Stimulated activated CD4-positive, alpha-beta T cell treated with anti-CD3 and anti-CD28 coated beads, Interleukin-4, amount 100 ng/mL, for 4 hours (primary cell): Measurements from ENCODE around the gene GNG12.

Source experiments
- DNase-seq, 2 experiments: peaks; one replicate each; pipeline ENCODE4 v3.0.0-alpha.2; 2020

Gene GNG12

DNA sequence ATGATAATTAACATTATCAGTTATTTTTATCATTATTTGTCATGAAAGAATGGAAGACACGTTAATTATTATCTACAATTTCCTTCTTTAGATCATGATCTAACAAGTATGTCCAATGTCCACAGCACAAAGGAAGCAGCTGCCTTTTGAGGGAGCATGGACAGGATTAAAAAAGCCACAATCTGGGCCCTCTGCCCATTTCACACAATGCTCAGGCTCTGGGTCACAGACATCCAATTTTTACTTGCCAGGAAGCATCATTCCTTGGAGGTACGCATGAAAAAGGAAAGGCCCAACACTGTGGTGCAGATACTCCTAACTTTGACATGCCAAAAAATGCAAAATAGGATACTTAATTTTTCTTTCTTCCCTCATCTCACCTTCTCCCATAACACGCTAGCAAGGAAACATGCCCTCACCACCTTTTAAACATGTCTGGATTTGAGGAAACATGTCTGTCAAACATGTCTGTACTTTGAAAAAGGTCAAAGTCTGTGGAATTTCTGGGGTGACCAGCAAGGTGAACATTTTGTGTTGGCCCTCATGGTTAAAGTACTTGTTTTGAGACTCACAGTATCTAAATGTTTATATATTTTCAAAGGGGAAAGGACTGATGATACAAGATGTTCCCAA is 108.2 kb downstream of the GNG12 start:
- no peak for DNase-seq

DNA sequence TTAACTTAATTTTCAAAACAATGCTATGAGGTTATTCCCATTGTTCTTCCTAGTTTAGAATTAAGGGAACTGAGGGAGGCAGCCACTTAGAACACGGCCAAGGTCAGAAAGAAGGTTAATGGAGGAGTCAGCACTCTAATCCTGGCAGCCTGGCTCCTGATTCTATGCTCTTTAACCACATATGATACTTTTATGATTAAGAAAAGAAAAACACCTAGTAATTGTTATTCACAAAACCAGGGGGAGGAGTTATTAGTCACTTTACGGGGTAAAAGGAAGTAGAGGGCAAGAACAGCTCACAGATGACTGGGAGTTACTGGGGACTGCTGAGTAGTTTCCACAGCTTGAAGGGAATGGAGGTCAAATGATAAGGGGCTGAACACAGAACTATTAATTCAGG is 109.6 kb downstream of the GNG12 start:
- peak in 1 of 2 experiments; percentile 10 for DNase-seq

DNA sequence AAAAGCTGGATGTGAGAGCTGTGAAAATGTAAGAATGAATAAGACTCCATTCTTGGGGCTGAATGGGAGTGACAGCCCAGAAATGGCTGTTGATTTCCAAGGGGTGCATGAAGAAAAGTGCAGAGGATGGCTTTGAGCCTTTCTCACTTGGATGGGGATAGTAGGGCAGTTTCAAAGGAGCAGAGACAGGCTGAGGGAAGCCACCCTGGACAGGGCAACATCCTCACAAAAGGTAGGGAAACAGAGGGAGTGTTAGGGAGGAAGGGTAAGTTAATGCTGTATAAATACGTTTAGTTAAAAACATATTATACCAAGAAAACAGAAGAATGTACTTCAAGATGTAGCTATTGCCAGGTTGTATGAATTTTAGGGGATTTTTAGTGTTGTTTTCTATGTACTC is 110.1 kb downstream of the GNG12 start:
- no peak for DNase-seq

DNA sequence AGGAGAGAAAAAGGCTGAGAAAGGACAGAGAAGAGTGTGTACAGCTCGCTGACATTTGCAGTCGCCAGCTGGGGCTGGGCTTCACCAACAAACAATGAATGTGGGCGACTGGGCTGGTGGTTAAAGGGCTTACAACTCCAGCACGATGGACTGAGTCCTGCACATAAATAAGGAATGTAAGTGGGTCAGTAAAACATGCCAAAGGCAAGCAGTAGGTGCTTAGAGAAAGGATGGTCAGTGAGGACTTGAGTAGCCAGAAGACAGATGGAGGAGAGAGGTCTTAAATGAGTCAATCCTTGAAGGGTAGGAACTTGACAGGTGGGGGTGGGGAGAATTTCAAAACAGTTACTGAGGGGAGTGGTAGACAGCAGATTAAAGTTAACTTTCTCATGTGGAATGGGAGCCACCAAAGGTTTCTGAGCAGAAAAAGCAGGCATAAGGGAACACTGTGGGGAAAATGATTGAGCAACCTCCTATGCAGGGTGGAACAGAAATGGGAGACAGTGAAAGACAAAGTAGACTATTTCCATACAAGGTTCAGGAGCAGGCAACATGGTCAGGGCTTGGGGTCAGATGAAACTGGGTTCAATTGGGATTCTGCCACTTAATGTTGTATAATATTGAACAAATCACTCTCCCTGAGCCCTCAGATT is 110.8 kb downstream of the GNG12 start:
- no peak for DNase-seq

DNA sequence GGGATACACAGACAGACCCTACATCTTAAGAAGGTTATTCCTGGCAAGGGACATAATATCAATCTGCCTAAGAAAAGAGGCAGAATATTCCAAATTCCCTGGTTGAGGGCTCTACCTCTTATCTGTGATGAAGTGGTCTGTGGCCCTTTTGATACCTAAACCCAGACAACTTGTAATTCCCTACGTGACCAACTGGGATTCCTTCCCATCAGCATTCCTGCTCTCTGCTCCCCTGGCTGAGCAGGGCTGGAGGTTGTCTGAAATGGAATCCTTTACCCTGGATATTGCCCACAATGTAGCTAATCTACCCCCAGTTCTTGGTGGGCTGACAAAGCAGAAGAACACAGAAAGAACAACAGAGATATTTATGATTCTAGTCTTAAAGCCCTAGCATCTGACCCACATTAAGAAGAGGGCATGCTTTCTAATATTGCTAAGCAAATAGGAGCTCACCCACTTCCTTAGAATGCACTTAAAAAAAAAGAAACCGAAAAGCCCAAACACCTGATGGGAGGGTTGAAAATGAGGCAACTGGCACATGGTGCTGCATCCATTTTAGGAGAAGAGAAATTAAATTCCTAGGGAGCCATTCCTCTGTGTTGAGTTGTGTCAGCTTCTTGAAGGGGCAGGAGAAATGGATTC is 111.5 kb downstream of the GNG12 start:
- DNase-seq: no peak

DNA sequence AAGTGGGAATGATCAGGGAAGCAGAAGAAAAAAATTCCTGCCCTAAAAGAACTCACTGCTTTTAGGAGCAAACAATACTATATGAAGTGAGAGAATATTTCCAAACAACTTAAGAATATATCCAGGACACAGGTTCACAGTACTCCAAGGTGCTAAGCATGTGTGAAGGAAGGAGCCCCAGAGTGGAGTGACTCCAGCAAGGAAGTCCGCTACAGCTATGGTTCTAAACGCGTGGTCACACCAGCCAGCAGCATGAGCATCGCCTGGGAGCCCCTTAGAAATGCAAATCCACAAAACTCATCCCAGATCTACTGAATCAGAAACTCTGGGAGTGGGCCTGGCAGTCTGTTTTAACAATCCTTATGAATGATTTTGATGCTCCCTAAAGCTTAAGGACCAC is 112.2 kb downstream of the GNG12 start:
- no peak for DNase-seq

DNA sequence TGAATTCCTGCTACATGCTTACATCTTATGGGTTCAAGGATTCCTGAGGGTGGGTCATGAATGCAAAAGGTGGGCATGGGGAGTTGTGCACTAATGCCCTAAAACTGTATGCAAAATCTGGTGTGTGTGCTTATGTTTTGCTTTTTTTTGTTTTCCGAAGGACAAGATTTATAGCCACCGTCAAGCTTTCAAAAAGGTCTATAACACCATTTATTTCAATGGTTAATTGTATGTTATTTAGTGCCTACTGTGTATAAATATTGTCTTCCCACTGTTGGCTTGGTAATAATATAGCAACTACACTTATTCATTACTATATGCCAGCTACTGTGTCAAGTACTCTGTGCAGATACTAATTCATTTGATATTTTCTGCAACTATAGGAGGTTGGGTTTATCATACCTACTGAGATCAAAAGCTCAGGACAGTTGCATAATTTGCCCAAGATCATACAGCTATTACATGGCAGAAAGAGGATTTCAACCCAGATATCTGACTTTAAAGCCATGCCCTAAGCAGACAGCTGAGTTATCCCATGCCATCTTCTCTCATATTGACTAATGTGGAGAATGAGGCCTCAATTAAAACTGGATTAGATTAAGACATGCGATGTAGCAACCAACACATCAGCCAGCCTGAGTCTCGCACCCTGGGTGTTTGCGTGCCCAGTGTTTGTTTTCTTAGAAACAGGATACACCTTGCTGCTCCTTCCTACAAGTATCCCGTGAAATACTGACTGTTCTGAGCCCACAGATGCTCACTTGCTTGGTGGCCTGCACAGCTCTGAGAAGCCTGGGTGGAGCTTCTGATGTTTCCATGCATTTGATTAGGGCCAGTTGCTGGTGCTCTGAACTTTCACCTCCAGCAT is 113.7 kb downstream of the GNG12 start:
- no peak for DNase-seq

DNA sequence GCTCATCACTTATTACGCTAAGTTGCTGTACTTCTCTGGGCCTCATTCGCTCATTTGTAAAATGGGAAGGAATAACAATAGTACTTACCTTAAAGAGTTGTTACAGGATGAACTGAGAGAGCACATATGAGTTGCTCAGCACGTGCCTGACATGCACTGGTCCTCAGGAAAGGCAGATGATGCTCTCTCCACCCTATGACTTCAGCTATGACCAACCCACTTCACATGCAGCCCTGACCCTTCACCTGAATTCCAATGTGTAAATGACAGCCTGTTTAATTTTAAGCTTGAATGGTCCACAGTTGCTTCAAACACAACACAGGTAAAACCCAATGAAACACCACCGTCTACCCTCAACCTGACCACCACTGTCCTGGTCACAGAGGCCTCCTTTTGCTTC is 115.4 kb downstream of the GNG12 start:
- DNase-seq: no peak

DNA sequence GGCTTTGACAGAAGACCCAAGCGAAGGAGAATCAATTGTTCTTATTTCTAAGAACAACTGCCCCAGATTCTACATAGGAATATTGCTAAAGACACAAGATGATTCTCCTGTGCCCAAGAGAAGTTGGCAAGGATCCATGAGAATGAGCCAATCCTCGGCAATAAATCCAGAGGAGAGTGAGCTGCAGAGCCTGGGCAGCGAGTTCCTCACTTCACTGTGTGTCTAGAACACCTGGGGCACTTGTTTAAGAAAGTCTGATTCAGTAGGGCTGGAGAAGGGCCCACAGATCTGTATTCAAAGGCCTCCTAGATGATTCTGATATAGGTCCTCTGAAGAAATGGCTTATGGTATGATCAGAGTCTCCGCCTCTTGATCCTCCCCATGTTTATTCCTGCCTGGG is 116.5 kb downstream of the GNG12 start:
- DNase-seq: no peak

DNA sequence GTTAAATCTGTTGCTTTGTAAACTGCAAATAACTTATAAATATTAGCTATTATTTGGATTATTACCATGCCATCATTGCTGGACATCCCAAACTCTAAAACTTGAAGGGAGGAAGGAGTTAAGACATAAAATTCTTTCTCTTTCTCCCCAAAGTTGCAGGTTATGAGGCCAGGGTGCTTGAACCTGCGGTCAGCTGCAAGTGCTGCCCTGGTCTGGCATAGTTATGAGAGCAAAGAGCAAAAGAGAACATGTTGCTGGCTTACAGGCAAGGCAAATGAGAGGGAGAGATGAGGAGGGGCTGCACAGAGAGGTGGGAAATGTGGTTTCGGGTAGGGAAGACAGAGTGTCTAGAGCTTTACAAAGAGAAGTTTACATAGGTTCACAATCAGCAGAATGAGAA is 117.4 kb downstream of the GNG12 start:
- DNase-seq: no peak

DNA sequence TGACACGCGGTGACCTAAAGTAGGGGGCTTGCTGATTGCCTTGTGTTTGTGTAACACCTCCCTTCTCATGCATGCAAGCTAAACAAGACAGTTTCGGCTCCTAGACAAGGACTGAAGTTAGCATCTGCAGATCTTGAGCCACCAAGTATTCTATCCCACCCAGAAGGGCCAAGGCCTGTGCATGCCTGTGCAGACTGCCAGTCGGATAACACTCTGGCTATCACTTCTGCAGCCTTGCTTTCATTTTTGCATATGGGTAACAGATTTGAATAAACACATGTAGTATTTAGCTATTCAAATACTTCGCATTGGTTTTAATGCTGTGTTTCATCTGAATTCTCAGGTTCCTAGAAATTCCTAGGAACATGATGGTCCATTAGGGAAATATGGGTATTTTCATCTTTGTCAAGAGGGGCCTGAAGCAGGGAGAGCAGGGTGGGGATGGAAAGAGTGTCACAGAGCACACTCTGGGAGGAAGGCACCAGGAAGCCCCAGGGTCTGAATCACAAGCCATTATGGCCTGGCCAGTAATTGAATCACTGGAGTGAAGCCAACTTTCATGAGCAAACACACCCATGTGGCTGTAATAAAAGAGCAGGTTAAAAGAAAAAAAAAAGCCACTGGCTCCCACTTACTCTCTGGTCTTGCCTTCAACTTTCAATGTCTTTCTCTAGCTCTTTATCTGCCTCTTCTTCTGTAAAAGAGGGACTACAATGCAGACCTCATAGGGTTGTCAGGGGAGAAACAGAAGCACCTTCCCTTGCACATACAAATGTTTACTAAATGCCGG is 120.0 kb downstream of the GNG12 start:
- no peak for DNase-seq

DNA sequence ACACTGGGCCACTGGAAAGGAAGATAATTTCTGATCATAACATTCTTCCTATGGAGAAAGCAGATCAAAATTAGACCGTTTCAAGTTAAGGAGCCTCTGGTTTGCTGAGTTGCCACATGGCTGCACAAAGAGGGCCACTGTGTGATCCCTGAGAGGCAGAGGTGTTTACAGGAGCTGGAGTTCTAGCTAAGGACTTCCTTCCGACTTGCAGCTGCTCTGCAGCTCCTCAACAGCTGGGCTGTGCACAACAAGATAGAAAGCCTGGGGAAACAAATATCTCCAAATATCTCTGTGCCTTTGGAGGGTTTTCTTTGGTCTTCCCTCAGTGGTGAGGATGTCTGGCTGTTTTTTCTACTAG is 121.4 kb downstream of the GNG12 start:
- DNase-seq: no peak

DNA sequence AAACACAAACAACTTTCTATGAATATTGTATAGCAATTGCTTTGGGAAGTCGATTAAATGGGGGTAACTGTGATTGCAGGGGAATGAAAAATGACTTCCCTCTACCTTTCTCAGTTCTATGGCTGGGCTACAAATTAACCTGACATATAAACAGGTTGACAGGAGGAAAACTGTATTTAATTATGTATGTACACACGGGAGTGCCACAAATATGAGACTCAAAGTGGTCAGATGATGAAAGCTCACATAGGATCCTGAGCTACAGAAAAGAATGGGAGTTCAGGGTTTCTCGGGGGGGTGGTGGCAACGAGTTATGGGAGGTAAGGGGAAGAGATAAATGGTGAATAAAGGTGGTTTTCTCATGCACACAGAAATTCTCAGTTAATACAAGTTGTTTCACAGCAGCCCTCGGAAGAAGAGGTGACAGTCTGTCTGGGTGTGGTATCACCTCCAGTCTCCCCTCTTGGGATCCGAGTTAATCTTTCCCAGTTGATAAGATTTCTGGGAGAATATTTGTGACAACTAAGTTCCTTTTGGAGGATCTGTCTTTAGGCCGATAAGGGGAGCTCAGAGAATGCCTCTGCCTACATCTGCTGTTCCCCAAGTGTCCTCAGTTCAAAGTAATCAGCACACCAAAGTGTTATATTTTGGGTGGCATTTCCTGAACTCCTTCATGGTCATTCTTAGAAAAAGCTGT is 122.0 kb downstream of the GNG12 start:
- no peak for DNase-seq

DNA sequence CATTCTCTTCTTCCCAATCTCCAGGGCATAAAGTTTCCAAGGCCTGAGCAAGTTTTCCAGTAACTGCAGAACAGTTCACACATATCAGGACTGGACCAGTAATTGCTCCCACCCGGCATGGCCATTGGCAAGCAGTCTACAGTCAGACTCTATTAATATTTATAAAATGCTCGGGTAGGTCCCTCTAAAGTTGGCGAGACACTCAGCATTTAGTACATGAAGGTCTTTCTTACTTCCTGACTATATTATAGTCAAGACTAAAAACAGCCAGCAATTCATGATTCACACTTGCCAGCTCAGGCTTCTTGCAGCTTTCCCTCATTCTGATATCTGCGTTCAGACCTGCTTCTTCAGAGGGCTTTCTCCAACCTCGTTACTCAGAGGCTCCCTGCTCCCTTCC is 122.8 kb downstream of the GNG12 start:
- no peak for DNase-seq

DNA sequence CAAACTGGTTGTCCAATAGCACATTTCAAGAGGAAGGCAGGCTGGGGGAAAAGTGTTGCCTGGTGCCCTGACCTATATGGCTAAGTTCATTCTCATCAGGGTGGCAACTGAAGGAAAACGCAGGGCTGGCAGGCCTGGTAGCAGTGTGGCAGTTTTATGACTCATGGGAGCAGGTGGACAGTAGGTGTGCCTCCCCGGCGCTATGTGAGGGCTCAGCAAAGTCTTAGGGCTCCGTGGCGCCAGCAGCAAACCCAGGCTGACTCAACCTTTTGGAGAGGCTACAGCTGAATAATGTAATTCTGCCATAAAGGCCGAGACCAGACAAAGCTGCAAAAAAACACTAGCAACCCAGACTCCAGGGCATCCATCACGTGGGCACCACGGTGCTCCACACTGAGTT is 124.7 kb downstream of the GNG12 start:
- DNase-seq: no peak

DNA sequence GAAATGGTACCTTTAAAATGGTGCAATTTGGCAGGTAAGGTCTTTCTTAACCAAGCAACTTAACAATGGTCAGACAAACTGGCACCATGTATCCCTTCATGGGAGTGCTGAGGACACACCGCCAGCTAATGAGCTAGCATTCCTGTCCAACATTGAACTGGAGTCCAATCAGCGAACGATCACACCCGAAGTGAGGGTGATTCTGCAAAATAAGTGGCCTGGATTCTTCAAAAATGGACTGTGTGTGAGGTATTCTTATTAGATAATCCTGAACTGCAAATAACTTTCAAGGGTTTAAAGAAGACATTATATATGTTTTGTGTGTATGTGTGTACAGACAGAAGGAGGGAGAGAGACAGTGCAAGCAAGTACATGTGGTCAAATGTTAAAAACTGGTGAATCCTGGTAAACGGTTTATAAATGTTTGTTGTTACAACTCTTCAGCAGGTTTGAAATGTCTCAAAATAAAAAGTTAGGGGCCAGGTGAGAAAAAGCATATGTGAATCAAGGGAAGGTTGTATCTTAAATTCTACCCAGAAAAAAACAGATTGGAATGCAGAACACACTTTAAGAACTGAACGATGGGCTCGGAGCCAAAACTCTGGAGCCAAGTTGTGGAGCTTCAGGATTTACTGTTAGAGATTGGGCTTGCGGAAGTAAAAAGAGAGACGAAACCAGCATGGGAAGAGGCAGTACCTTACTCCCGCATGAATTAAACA is 127.4 kb downstream of the GNG12 start:
- no peak for DNase-seq

DNA sequence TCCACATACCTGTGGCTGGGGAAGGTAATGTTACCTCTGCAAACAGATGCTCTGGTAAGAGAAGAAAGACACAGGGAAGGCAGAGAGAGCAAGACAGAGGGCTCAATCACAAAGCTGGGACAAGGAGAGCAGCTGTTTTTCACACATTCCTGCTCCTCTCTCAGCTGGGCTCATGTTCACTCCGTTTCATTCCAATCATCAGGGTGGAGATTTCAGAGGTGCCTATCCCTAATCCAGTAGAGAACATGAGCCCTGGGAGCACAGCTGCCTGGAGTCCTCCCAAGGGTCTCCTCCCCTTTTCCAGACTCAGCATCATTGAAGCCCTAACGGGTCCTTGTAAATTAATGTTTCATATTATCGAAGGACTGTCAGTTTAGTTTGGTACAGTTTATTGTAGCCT is 128.9 kb downstream of the GNG12 start:
- no peak for DNase-seq

DNA sequence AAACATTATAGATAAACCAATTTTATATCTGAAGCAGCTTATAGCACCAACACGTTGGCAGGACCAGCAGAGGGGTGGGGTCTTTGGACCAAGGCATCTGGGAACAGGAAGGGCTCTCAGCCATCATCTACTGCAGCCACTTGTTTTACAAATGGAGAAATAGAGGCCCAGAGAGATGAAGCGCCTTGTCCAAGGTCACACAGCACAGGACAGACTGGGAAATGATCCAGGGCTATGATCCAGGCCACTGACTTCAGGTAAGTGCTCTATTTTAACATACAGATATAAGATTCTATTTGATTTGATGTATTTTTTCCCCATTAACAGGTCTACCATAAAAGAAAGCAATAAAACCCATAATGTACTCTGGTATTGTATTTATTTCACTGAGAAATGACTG is 131.4 kb downstream of the GNG12 start:
- no peak for DNase-seq

DNA sequence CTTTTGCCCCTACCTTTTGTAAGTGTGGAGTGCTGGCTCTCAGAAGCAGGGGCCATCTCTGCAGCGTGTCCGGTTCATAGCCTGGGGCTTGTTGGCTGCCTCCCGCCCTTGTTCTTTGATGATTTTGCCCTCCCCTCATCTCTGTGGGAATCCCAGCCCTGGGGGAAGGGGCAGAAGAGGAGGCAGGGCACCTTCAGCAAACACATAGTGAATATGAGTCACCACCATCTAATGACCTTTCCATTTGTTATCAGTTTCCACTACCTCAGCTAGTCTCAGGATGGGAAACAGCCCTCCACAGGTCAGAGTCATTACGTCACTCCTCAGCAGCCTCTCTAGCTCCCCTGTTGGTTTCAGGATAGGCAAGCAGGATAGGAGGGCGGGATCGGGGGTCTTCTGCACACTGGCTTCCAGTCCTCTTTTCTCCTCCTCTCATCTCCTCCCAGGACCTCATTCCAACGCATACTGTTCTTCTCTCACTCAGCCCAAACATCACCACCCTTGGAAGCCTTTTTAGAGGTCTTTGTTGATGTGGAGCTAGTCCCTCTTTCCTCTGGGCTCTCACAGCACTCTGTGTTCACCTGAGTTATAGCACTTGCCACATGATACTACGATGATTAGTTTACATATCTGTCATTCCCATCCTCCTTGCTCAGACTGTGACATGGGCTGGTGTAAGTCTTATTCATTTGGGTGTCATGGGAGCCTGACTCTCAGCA is 132.4 kb downstream of the GNG12 start:
- DNase-seq: peak in 1 of 2 experiments; percentile 17

DNA sequence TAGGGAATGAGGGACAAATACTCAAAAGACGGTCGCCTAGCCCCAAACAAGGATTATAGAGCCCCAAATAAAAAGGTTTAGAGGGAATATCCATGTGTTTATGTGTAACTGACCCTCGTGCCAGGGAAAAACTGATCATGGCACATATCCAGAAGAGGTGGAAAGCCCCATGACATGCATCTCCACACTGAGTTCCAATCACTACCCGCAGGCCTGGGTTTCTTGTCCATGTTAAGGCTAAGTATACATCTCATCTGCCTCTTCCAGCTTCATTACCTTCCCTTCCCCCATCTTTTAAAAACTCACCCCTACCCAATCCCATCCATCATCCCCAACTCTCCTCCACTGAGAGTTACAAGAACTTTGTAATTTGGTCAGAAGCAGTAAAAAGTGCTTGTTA is 133.0 kb downstream of the GNG12 start:
- no peak for DNase-seq

DNA sequence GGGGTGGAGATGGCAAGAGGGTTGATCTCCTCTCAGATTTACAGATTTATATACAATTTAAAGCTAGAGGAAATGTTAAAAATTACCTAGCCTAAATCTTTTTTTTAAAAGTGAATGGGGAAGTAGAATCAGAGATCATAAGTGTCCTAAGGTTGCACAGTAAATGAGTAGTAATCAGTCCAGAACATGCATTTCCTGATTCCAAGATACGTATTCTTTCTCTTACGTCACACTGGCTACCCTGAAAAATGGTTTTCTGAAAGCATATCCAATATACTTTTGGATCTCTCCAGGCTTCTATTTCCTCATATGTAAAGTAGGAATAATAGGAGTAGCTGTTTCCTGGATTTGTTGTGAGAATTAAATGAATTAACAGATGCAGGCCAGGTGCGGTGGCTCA is 136.6 kb downstream of the GNG12 start:
- no peak for DNase-seq
